HEK293 (cell line): ENCODE data around the gene ADRA2C.

ENCODE experiments used
- CTCF ChIA-PET: fragments of 350-600 bp; formaldehyde crosslinking; extraction: SDS; loops from one replicate; lab custom pipeline; 2021; ENCODE audit warnings: antibody characterized with exemption; lab: Yijun Ruan, JAX
- POLR2A ChIA-PET: fragments of 300-600 bp; formaldehyde crosslinking; extraction: SDS; loops from one replicate; lab custom pipeline; 2020; ENCODE audit warnings: antibody characterized with exemption, inconsistent platforms; lab: Yijun Ruan, JAX
- H3K27ac ChIP-seq: fragments of 200-500 bp; sonication (Bioruptor generic); 2 replicates; pipeline ENCODE4 v1.5.1; 2014; ENCODE audit warnings: low read depth, low read length, control low read depth, inconsistent platforms; ENCODE audit errors: extremely low read depth
- H3K36me3 ChIP-seq, 2 experiments: fragments of 200-500 bp in 1 of 2; sonication (Bioruptor generic) in 1 of 2; 1 replicate in 1 of 2; 2 replicates in 1 of 2; pipeline ENCODE4 v1.5.1; 2014 to 2017; ENCODE audit warnings: inconsistent platforms in 2 of 2, low read length in 2 of 2; ENCODE audit not compliant: control insufficient read depth in 2 of 2, insufficient read depth in 1 of 2
- H3K4me1 ChIP-seq: fragments of 200-500 bp; sonication (Bioruptor generic); 2 replicates; pipeline ENCODE4 v1.5.1; 2014; ENCODE audit warnings: mild to moderate bottlenecking, low read length, inconsistent platforms; ENCODE audit not compliant: control insufficient read depth, insufficient read depth
- H3K4me3 ChIP-seq: 2 replicates; pipeline ENCODE4 v1.5.1; 2011; ENCODE audit warnings: low read depth, mild to moderate bottlenecking, control low read depth, low read length, moderate library complexity
- H3K9me3 ChIP-seq: fragments of 200-500 bp; sonication (Bioruptor generic); 2 replicates; pipeline ENCODE4 v1.5.1; 2014; ENCODE audit warnings: low read depth, low read length, inconsistent platforms; ENCODE audit not compliant: control insufficient read depth, insufficient read depth
- HIC1 ChIP-seq: fragments of 450-650 bp; formaldehyde crosslinking; IDR thresholded peaks from 2 replicates; pipeline ENCODE4 v1.5.1; 2016; ENCODE audit warnings: missing biosample characterization, missing genetic modification characterization
- MZF1 ChIP-seq: fragments of 450-650 bp; formaldehyde crosslinking; IDR thresholded peaks from 2 replicates; pipeline ENCODE4 v1.5.1; 2017; ENCODE audit warnings: missing biosample characterization, missing genetic modification characterization, borderline replicate concordance
- OVOL3 ChIP-seq: fragments of 450-650 bp; formaldehyde crosslinking; IDR thresholded peaks from 2 replicates; pipeline ENCODE4 v1.5.1; 2016; ENCODE audit warnings: missing biosample characterization, missing genetic modification characterization
- REPIN1 ChIP-seq: fragments of 450-650 bp; formaldehyde crosslinking; IDR thresholded peaks from 2 replicates; pipeline ENCODE4 v1.5.1; 2017; ENCODE audit warnings: missing biosample characterization, missing genetic modification characterization, low read depth
- ZNF133 ChIP-seq: fragments of 450-650 bp; formaldehyde crosslinking; IDR thresholded peaks from 2 replicates; pipeline ENCODE4 v1.5.1; 2016; ENCODE audit warnings: missing biosample characterization, missing genetic modification characterization
- ZNF184 ChIP-seq: fragments of 450-650 bp; IDR thresholded peaks from 2 replicates; pipeline ENCODE4 v1.5.1; 2018; ENCODE audit warnings: missing biosample characterization, mild to moderate bottlenecking, missing genetic modification characterization
- ZNF211 ChIP-seq: fragments of 450-650 bp; formaldehyde crosslinking; IDR thresholded peaks from 2 replicates; pipeline ENCODE4 v1.5.1; 2016; ENCODE audit warnings: low read depth, missing biosample characterization, missing genetic modification characterization
- ZNF221 ChIP-seq: fragments of 450-650 bp; formaldehyde crosslinking; IDR thresholded peaks from 2 replicates; pipeline ENCODE4 v1.5.1; 2017; ENCODE audit warnings: missing biosample characterization, missing genetic modification characterization, borderline replicate concordance
- ZNF23 ChIP-seq: fragments of 450-650 bp; formaldehyde crosslinking; IDR thresholded peaks from 2 replicates; pipeline ENCODE4 v1.5.1; 2016; ENCODE audit warnings: missing biosample characterization, missing genetic modification characterization, borderline replicate concordance
- ZNF239 ChIP-seq: fragments of 450-650 bp; formaldehyde crosslinking; IDR thresholded peaks from 2 replicates; pipeline ENCODE4 v1.5.1; 2016; ENCODE audit warnings: missing biosample characterization, missing genetic modification characterization
- ZNF280D ChIP-seq: fragments of 450-650 bp; formaldehyde crosslinking; IDR thresholded peaks from 2 replicates; pipeline ENCODE4 v1.5.1; 2016; ENCODE audit warnings: missing biosample characterization, missing genetic modification characterization
- ZNF292 ChIP-seq: fragments of 450-650 bp; formaldehyde crosslinking; IDR thresholded peaks from 2 replicates; pipeline ENCODE4 v1.5.1; 2016; ENCODE audit warnings: low read depth, missing biosample characterization, missing genetic modification characterization, borderline replicate concordance
- ZNF391 ChIP-seq: fragments of 450-650 bp; formaldehyde crosslinking; IDR thresholded peaks from 2 replicates; pipeline ENCODE4 v1.5.1; 2016; ENCODE audit warnings: low read depth, missing biosample characterization, missing genetic modification characterization, borderline replicate concordance
- ZNF473 ChIP-seq: fragments of 450-650 bp; formaldehyde crosslinking; IDR thresholded peaks from 2 replicates; pipeline ENCODE4 v1.5.1; 2017; ENCODE audit warnings: missing biosample characterization, missing genetic modification characterization
- ZNF529 ChIP-seq: fragments of 450-650 bp; formaldehyde crosslinking; IDR thresholded peaks from 2 replicates; pipeline ENCODE4 v1.5.1; 2017; ENCODE audit warnings: missing genetic modification characterization, missing biosample characterization; ENCODE audit not compliant: insufficient replicate concordance
- ZNF610 ChIP-seq: fragments of 450-650 bp; formaldehyde crosslinking; IDR thresholded peaks from 2 replicates; pipeline ENCODE4 v1.5.1; 2016; ENCODE audit warnings: missing biosample characterization, missing genetic modification characterization, borderline replicate concordance
- ZNF626 ChIP-seq: fragments of 450-650 bp; sonication (Bioruptor Pico); formaldehyde crosslinking; IDR thresholded peaks from 2 replicates; pipeline ENCODE4 v1.5.1; 2018; ENCODE audit warnings: missing biosample characterization, missing genetic modification characterization, inconsistent platforms
- ZNF629 ChIP-seq: fragments of 450-650 bp; formaldehyde crosslinking; IDR thresholded peaks from 2 replicates; pipeline ENCODE4 v1.5.1; 2017; ENCODE audit warnings: missing biosample characterization, missing genetic modification characterization
- ZNF707 ChIP-seq: fragments of 450-650 bp; formaldehyde crosslinking; IDR thresholded peaks from 2 replicates; pipeline ENCODE4 v1.5.1; 2016; ENCODE audit warnings: missing biosample characterization, missing genetic modification characterization
- ZSCAN4 ChIP-seq: fragments of 450-650 bp; formaldehyde crosslinking; IDR thresholded peaks from 2 replicates; pipeline ENCODE4 v1.5.1; 2017; ENCODE audit warnings: missing biosample characterization, missing genetic modification characterization

ADRA2C gene

GRCh38 chr4:3805731-3806130 is 39.5 kb downstream of the ADRA2C start (continued):
- TF ChIP-seq ZNF184 (tag by site-specific recombination) (no peak), REPIN1 (tag by site-specific recombination) (no peak), ZSCAN4 (no peak), MZF1 (tag by site-specific recombination) (no peak), ZNF211 (tag by site-specific recombination) (no peak)

GRCh38 chr4:3807311-3807710 is 41.1 kb downstream of the ADRA2C start:
- no peak for TF ChIP-seq ZNF629
- TF ChIP-seq ZNF133 (tag by site-specific recombination): no peak
- TF ChIP-seq ZNF221 (tag by site-specific recombination): no peak
- no peak for TF ChIP-seq ZNF473 (tag by site-specific recombination)
- TF ChIP-seq ZNF280D (tag by site-specific recombination): no peak
- TF ChIP-seq ZNF292: no peak
- TF ChIP-seq HIC1 (tag by site-specific recombination): no peak
- TF ChIP-seq ZNF391 (tag by site-specific recombination): no peak
- no peak for TF ChIP-seq ZNF239 (tag by site-specific recombination)
- TF ChIP-seq OVOL3 (tag by site-specific recombination): no peak
- no peak for TF ChIP-seq ZNF707
- TF ChIP-seq ZNF529: no peak
- no peak for TF ChIP-seq ZNF610 (tag by site-specific recombination)
- no peak for TF ChIP-seq ZNF23 (tag by site-specific recombination)
- TF ChIP-seq ZNF626 (tag by site-specific recombination): no peak
- Histone ChIP-seq H3K4me1 (no peaks in the 10 kb centered on the region), H3K9me3 (no peaks in the 10 kb centered on the region), H3K36me3 (no peaks in the 10 kb centered on the region), H3K27ac (no peak overlapping the region), H3K4me3 (no peak overlapping the region)
- ChIA-PET POLR2A (no interaction called here), CTCF (interaction anchor here (0.5 kb wide), 1 partner anchor 98 kb away, joined by 3 read pairs; no protein-coding TSS in a partner anchor)
